Ovary (tissue), 3 donors: ENCODE data around the gene NRARP.

Experiments used
- POLR2A ChIP-seq: fragments of 450-650 bp; IDR thresholded peaks from one replicate; pipeline ENCODE4 v1.6.1; 2017; ENCODE audit warnings: antibody characterized with exemption, mild to moderate bottlenecking, moderate library complexity
- TF ChIP-seq, protein P1 (sequence below), 3 donors: fragments of 450-650 bp in 2 of 3; fragments of 200-600 bp in 1 of 3; IDR thresholded peaks; one replicate each; pipeline versions ENCODE4 v1.5.1 to v1.8.0; 2016 to 2022; ENCODE audit warnings: antibody characterized with exemption in 3 of 3, mild to moderate bottlenecking in 1 of 3
- donor health status: DM: no; HTN: no; CAD: no.

DNA sequence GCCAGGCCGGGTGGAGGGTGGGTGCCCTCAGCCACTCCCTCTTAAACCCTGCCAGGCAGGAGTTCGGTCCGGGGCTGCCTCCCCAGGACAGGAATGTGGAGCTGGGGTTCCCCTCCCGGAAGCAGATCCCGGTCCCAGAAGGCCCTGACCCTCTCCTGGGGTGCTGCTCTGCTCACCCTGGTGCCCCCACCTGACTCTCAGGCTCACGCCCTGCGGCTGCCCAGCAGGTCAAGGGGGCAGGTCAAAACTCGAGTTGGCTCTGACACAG lies 3.7 kb upstream of the NRARP start:
- TF ChIP-seq, protein P1, sequence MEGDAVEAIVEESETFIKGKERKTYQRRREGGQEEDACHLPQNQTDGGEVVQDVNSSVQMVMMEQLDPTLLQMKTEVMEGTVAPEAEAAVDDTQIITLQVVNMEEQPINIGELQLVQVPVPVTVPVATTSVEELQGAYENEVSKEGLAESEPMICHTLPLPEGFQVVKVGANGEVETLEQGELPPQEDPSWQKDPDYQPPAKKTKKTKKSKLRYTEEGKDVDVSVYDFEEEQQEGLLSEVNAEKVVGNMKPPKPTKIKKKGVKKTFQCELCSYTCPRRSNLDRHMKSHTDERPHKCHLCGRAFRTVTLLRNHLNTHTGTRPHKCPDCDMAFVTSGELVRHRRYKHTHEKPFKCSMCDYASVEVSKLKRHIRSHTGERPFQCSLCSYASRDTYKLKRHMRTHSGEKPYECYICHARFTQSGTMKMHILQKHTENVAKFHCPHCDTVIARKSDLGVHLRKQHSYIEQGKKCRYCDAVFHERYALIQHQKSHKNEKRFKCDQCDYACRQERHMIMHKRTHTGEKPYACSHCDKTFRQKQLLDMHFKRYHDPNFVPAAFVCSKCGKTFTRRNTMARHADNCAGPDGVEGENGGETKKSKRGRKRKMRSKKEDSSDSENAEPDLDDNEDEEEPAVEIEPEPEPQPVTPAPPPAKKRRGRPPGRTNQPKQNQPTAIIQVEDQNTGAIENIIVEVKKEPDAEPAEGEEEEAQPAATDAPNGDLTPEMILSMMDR (IDR thresholded peaks at IDR 0.05): no peak
- no peak for TF ChIP-seq POLR2A
